Peyer's patch (tissue), 4 donors: ENCODE measurements around the gene EDA.

Experiments used
- POLR2A ChIP-seq, 2 donors: fragments of 450-650 bp; IDR thresholded peaks; one replicate each; pipeline ENCODE4 v1.5.1; 2017; ENCODE audit warnings: antibody characterized with exemption in 2 of 2, mild to moderate bottlenecking in 2 of 2, moderate library complexity in 2 of 2
- TF ChIP-seq, protein P1 (sequence below), 6 experiments: fragments of 450-650 bp in 4 of 6; fragments of 200-600 bp in 2 of 6; sonication (generic) in 1 of 6; IDR thresholded peaks; one replicate each; pipeline ENCODE4 v1.5.1; 2017 to 2019; ENCODE audit warnings: antibody characterized with exemption in 6 of 6, mild to moderate bottlenecking in 3 of 6, moderate library complexity in 1 of 6

DNA sequence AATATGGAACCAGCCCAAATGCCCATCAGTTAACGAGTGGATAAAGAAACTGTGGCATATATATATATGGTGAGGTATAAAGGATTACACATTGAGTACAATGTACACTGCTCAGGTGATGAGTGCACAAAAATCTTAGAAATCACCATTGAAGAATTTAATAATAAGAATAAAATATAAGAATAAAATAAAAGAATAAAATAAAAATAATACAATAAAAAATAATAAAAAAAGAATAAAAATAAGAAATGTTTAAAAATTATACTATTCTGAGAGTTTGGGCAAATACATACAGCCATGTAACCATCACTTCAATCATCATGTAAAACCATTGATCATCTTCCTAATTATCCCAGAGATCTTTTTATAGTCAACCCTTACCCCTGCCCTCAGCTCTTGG lies 260.3 kb downstream of the EDA start:
- TF ChIP-seq, protein P1, sequence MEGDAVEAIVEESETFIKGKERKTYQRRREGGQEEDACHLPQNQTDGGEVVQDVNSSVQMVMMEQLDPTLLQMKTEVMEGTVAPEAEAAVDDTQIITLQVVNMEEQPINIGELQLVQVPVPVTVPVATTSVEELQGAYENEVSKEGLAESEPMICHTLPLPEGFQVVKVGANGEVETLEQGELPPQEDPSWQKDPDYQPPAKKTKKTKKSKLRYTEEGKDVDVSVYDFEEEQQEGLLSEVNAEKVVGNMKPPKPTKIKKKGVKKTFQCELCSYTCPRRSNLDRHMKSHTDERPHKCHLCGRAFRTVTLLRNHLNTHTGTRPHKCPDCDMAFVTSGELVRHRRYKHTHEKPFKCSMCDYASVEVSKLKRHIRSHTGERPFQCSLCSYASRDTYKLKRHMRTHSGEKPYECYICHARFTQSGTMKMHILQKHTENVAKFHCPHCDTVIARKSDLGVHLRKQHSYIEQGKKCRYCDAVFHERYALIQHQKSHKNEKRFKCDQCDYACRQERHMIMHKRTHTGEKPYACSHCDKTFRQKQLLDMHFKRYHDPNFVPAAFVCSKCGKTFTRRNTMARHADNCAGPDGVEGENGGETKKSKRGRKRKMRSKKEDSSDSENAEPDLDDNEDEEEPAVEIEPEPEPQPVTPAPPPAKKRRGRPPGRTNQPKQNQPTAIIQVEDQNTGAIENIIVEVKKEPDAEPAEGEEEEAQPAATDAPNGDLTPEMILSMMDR (IDR thresholded peaks at IDR 0.05) = no peak
- no peak for TF ChIP-seq POLR2A (IDR thresholded peaks at IDR 0.05)
